Right ventricle myocardium inferior (tissue), 1 donor: ENCODE data around the gene HOXB5. TPM values are rescaled to one million over a fixed set of nuclear protein-coding genes. Genes with fewer than 3 reads are reported as not detected.
A peak's percentile ranks its signal among the peaks of the same experiment; 100 is the strongest.

ENCODE experiments used
- ATAC-seq: fragments of 200-7000 bp; cut with Tn5 transposase; one replicate; pipeline ENCODE4 v1.9.1; 2020; ENCODE audit warnings: mild to moderate bottlenecking, moderate library complexity
- DNase-seq: peaks from one replicate; pipeline ENCODE4 v3.0.0; 2021; ENCODE audit errors: missing footprints
- intact Hi-C: fragments of 100-400 bp; cut with DNase I; formaldehyde crosslinking; loops from one replicate; pipeline ENCODE4 v1.11.0; 2022
- total RNA-seq: library from RNA; stranded (reverse); fragmentation: NEBNext Ultra II Directional; extraction: Animal tissue kit (Norgen Biotek cat#: 25700); gene quantifications from one replicate; pipeline ENCODE4 v1.2.1, GENCODE V29; 2021
- donor health status: DM: no; HTN: yes; CAD: no; lungs with severe emphysema.

The HOXB5 gene
- total RNA-seq, 1 donor from 2014 or later, result not detected

GRCh38 chr17:48596735-48597527, 3.4 kb upstream of the HOXB5 start:
- intact Hi-C loops, result loop anchor here (10.0 kb wide), 1 partner anchor 242 kb away; no protein-coding TSS in a partner anchor
- DNase-seq, result no peak
- no peak for ATAC-seq

- intact Hi-C loops, result loop anchor here (10.0 kb wide), 1 partner anchor 241 kb away; no protein-coding TSS in a partner anchor
- no peak for ATAC-seq
- DNase-seq, result no peak
These were observed 2.6 kb upstream of the HOXB5 start for GRCh38 chr17:48596000-48596734.

GRCh38 chr17:48595278-48595999, 1.9 kb upstream of the HOXB5 start:
- intact Hi-C loops, result loop anchor here (10.0 kb wide), 1 partner anchor 241 kb away; no protein-coding TSS in a partner anchor
- no peak for ATAC-seq

GRCh38 chr17:48594538-48595277, 1.1 kb upstream of the HOXB5 start:
- intact Hi-C loops, result loop anchor here (10.0 kb wide), 1 partner anchor 240 kb away; no protein-coding TSS in a partner anchor
- no peak for DNase-seq
- ATAC-seq, result no peak

More at GRCh38 chr17:48595278-48595999, 1.9 kb upstream of the HOXB5 start:
- DNase-seq, result no peak

GRCh38 chr17:48593840-48594537, 410 bp upstream of the HOXB5 start:
- intact Hi-C loops, result loop anchor here (10.0 kb wide), 1 partner anchor 239 kb away; no protein-coding TSS in a partner anchor
- DNase-seq (peak; percentile 84), ATAC-seq (peak; percentile 62)

- intact Hi-C loops, result loop anchor here (10.0 kb wide), 1 partner anchor 238 kb away; no protein-coding TSS in a partner anchor
- no peak for ATAC-seq
These were observed 1.0 kb downstream of the HOXB5 start for GRCh38 chr17:48592577-48592976.

GRCh38 chr17:48592057-48592514, 1.5 kb downstream of the HOXB5 start:
- intact Hi-C loops, result loop anchor here (10.0 kb wide), 1 partner anchor 237 kb away; no protein-coding TSS in a partner anchor
- ATAC-seq (no peak), DNase-seq (no peak)

More at GRCh38 chr17:48592577-48592976, 1.0 kb downstream of the HOXB5 start:
- DNase-seq, result no peak

GRCh38 chr17:48591255-48592056, 2.1 kb downstream of the HOXB5 start:
- ATAC-seq (no peak), DNase-seq (no peak)
- intact Hi-C loops, result loop anchor here (10.0 kb wide), 1 partner anchor 237 kb away; no protein-coding TSS in a partner anchor

GRCh38 chr17:48590607-48591161, 2.9 kb downstream of the HOXB5 start:
- ATAC-seq, result no peak
- DNase-seq, result no peak
- intact Hi-C loops, result loop anchor here (10.0 kb wide), 1 partner anchor 236 kb away; no protein-coding TSS in a partner anchor

- ATAC-seq, result no peak
- intact Hi-C loops, result loop anchor here (10.0 kb wide), 1 partner anchor 235 kb away; no protein-coding TSS in a partner anchor
These were observed 3.6 kb downstream of the HOXB5 start, which contains the start of gene HOXB3 for GRCh38 chr17:48589831-48590606. HOXB3 (minus strand) TSS chr17:48590241; CDS start chr17:48552474, 37,767 bp downstream.

GRCh38 chr17:48589060-48589830, 4.3 kb downstream of the HOXB5 start:
- intact Hi-C loops, result no loop called here
- DNase-seq, result no peak

More at GRCh38 chr17:48589831-48590606, 3.6 kb downstream of the HOXB5 start, which contains the start of gene HOXB3:
- no peak for DNase-seq

GRCh38 chr17:48588528-48588927, 5.1 kb downstream of the HOXB5 start:
- DNase-seq (no peak), ATAC-seq (no peak)
- intact Hi-C loops, result no loop called here

More at GRCh38 chr17:48589060-48589830, 4.3 kb downstream of the HOXB5 start:
- no peak for ATAC-seq

- no peak for ATAC-seq
- intact Hi-C loops, result no loop called here
- no peak for DNase-seq
These were observed 5.5 kb downstream of the HOXB5 start for GRCh38 chr17:48588074-48588415.

- intact Hi-C loops, result no loop called here
- DNase-seq (no peak), ATAC-seq (no peak)
These were observed 6.1 kb downstream of the HOXB5 start for GRCh38 chr17:48587276-48588073.
